ENCODE data around the gene ITGA1.
"Not testable (repeated sequence)": the region's sequence is repeated elsewhere in the genome, so short reads cannot be mapped to it uniquely, and the experiment has no call there.

ITGA1 gene

GRCh38 chr5:52844885-52845284 is 57.2 kb downstream of the ITGA1 start (continued):
- TF ChIP-seq CSRNP3 (CRISPR knock-in tag; IDR thresholded peaks at IDR 0.05) (no peak), ZFP3 (CRISPR knock-in tag; IDR thresholded peaks at IDR 0.05) (no peak), PATZ1 (CRISPR knock-in tag; IDR thresholded peaks at IDR 0.05; ENCODE audit: borderline replicate concordance) (no peak)

GRCh38 chr5:52846182-52846842 is 58.6 kb downstream of the ITGA1 start:
- ATAC-seq, result peak; percentile 59; the same call in 2 of the 3 replicates
- TF ChIP-seq OSR1 (CRISPR knock-in tag; IDR thresholded peaks at IDR 0.05), result no peak
- TF ChIP-seq SNAI2 (CRISPR knock-in tag; IDR thresholded peaks at IDR 0.05), result no peak

GRCh38 chr5:52848688-52849087 is 61.0 kb downstream of the ITGA1 start:
- ATAC-seq, result not testable (repeated sequence)

- no peak for ATAC-seq
- no peak for TF ChIP-seq GLIS3 (CRISPR knock-in tag; IDR thresholded peaks at IDR 0.05)
- no peak for TF ChIP-seq TOX (CRISPR knock-in tag; IDR thresholded peaks at IDR 0.05; ENCODE audit: borderline replicate concordance)
- TF ChIP-seq CSDC2 (CRISPR knock-in tag; IDR thresholded peaks at IDR 0.05), result no peak
- no peak for TF ChIP-seq ZFP3 (CRISPR knock-in tag; IDR thresholded peaks at IDR 0.05)
- TF ChIP-seq ISL1 (CRISPR knock-in tag; IDR thresholded peaks at IDR 0.05), result no peak
- no peak for TF ChIP-seq TCF4 (CRISPR knock-in tag; IDR thresholded peaks at IDR 0.05; ENCODE audit: borderline replicate concordance)
- no peak for TF ChIP-seq ARNTL (CRISPR knock-in tag; IDR thresholded peaks at IDR 0.05; ENCODE audit: borderline replicate concordance, low read depth)
- no peak for TF ChIP-seq ZNF70 (CRISPR knock-in tag; IDR thresholded peaks at IDR 0.05)
- no peak for TF ChIP-seq CSRNP3 (CRISPR knock-in tag; IDR thresholded peaks at IDR 0.05)
- TF ChIP-seq RARB (CRISPR knock-in tag; IDR thresholded peaks at IDR 0.05), result no peak
- TF ChIP-seq ZFP30 (CRISPR knock-in tag; IDR thresholded peaks at IDR 0.05), result no peak
- TF ChIP-seq POU6F1 (CRISPR knock-in tag; IDR thresholded peaks at IDR 0.05; ENCODE audit: borderline replicate concordance, low read depth), result no peak
- TF ChIP-seq ZNF565 (CRISPR knock-in tag; conservative IDR thresholded peaks at IDR 0.05; ENCODE audit: low read depth), result no peak
These were observed 61.8 kb downstream of the ITGA1 start for GRCh38 chr5:52849544-52849943.

- TF ChIP-seq CSDC2 (CRISPR knock-in tag; IDR thresholded peaks at IDR 0.05) (no peak), TCF4 (CRISPR knock-in tag; IDR thresholded peaks at IDR 0.05; ENCODE audit: borderline replicate concordance) (0 out of 2 replicates have a peak, but pooled peaks have one; percentile 16), ISL1 (CRISPR knock-in tag; IDR thresholded peaks at IDR 0.05) (peak; percentile 15; the same call in 1 of the 2 replicates)
- ATAC-seq, result peak; percentile 89
These were observed 65.9 kb downstream of the ITGA1 start for GRCh38 chr5:52853650-52854049.

- no peak for TF ChIP-seq CSDC2 (CRISPR knock-in tag; IDR thresholded peaks at IDR 0.05)
- no peak for TF ChIP-seq TCF4 (CRISPR knock-in tag; IDR thresholded peaks at IDR 0.05; ENCODE audit: borderline replicate concordance)
- no peak for TF ChIP-seq ZFP3 (CRISPR knock-in tag; IDR thresholded peaks at IDR 0.05)
- no peak for TF ChIP-seq SNAI2 (CRISPR knock-in tag; IDR thresholded peaks at IDR 0.05)
- no peak for TF ChIP-seq CSRNP3 (CRISPR knock-in tag; IDR thresholded peaks at IDR 0.05)
- TF ChIP-seq ZFP30 (CRISPR knock-in tag; IDR thresholded peaks at IDR 0.05), result no peak
- TF ChIP-seq ZNF565 (CRISPR knock-in tag; conservative IDR thresholded peaks at IDR 0.05; ENCODE audit: low read depth), result no peak
- no peak for ATAC-seq
These were observed 66.6 kb downstream of the ITGA1 start for GRCh38 chr5:52854301-52854700.

Measured in SK-N-SH treated with all-trans-retinoic acid at 6 μM for 48 hours (cell line).